Measurements from ENCODE around the gene DLG5. TPM values are rescaled to one million over a fixed set of nuclear protein-coding genes. Genes with fewer than 3 reads are reported as not detected.

Gene DLG5
- total RNA-seq, 2 experiments from 2014 or later: 4.8 to 5.0 TPM

GRCh38 chr10:77913090-77913489 is 13.5 kb downstream of the DLG5 start:
- ATAC-seq (ENCODE audit: low read depth): no peak

GRCh38 chr10:77912576-77912975 is 14.0 kb downstream of the DLG5 start:
- Mint-ChIP-seq H3K4me1 (peaks cover 4% of the 10 kb centered on the region), H3K36me3 (no peaks in the 10 kb centered on the region), H3K4me3 (no peak overlapping the region), H3K27me3 (peaks cover 22% of the 10 kb centered on the region), H3K27ac (no peak overlapping the region), H3K9me3 (no peaks in the 10 kb centered on the region)
- POLR2A ChIA-PET: no interaction called here
- ATAC-seq (ENCODE audit: low read depth) (no peak), DNase-seq (no peak)

More at GRCh38 chr10:77913090-77913489, 13.5 kb downstream of the DLG5 start:
- Mint-ChIP-seq H3K4me1 (peaks cover 4% of the 10 kb centered on the region), H3K27ac (no peak overlapping the region), H3K36me3 (no peaks in the 10 kb centered on the region), H3K4me3 (no peak overlapping the region), H3K9me3 (no peaks in the 10 kb centered on the region), H3K27me3 (peaks cover 23% of the 10 kb centered on the region)
- POLR2A ChIA-PET: no interaction called here
- no peak for DNase-seq

GRCh38 chr10:77911535-77912123 is 14.9 kb downstream of the DLG5 start:
- peaks cover 21% of the 10 kb centered on the region for H3K27me3 Mint-ChIP-seq
- H3K4me3 Mint-ChIP-seq: no peak overlapping the region
- peaks cover 4% of the 10 kb centered on the region for H3K4me1 Mint-ChIP-seq
- no peaks in the 10 kb centered on the region for H3K36me3 Mint-ChIP-seq
- DNase-seq (no peak), ATAC-seq (ENCODE audit: low read depth) (no peak)
- POLR2A ChIA-PET: no interaction called here
- no peak overlapping the region for H3K27ac Mint-ChIP-seq
- no peaks in the 10 kb centered on the region for H3K9me3 Mint-ChIP-seq

GRCh38 chr10:77910524-77911145 is 15.9 kb downstream of the DLG5 start:
- POLR2A ChIA-PET: no interaction called here
- peaks cover 21% of the 10 kb centered on the region for H3K27me3 Mint-ChIP-seq
- H3K4me3 Mint-ChIP-seq: no peak overlapping the region
- peaks cover 4% of the 10 kb centered on the region for H3K4me1 Mint-ChIP-seq
- no peaks in the 10 kb centered on the region for H3K36me3 Mint-ChIP-seq
- DNase-seq: no peak
- H3K27ac Mint-ChIP-seq: no peak overlapping the region
- no peaks in the 10 kb centered on the region for H3K9me3 Mint-ChIP-seq
- ATAC-seq (ENCODE audit: low read depth): no peak

GRCh38 chr10:77909749-77910375 is 16.7 kb downstream of the DLG5 start:
- Mint-ChIP-seq H3K27ac (no peak overlapping the region), H3K4me3 (no peak overlapping the region), H3K27me3 (peaks cover 21% of the 10 kb centered on the region), H3K36me3 (no peaks in the 10 kb centered on the region), H3K4me1 (peaks cover 4% of the 10 kb centered on the region), H3K9me3 (no peaks in the 10 kb centered on the region)
- POLR2A ChIA-PET: no interaction called here
- no peak for DNase-seq
- no peak for ATAC-seq (ENCODE audit: low read depth)

GRCh38 chr10:77909021-77909748 is 17.4 kb downstream of the DLG5 start:
- H3K36me3 Mint-ChIP-seq: no peaks in the 10 kb centered on the region
- H3K4me1 Mint-ChIP-seq: peaks cover 4% of the 10 kb centered on the region
- no peaks in the 10 kb centered on the region for H3K9me3 Mint-ChIP-seq
- DNase-seq: no peak
- no peak overlapping the region for H3K4me3 Mint-ChIP-seq
- ATAC-seq (ENCODE audit: low read depth): no peak
- POLR2A ChIA-PET: no interaction called here
- no peak overlapping the region for H3K27ac Mint-ChIP-seq
- peaks cover 21% of the 10 kb centered on the region for H3K27me3 Mint-ChIP-seq

- no peak overlapping the region for H3K4me3 Mint-ChIP-seq
- DNase-seq: no peak
These were observed 18.4 kb downstream of the DLG5 start for GRCh38 chr10:77907900-77908717.

GRCh38 chr10:77907462-77907861 is 19.1 kb downstream of the DLG5 start:
- Mint-ChIP-seq H3K4me3 (no peak overlapping the region), H3K36me3 (no peaks in the 10 kb centered on the region), H3K4me1 (peaks cover 2% of the 10 kb centered on the region), H3K27me3 (peaks cover 14% of the 10 kb centered on the region), H3K9me3 (no peaks in the 10 kb centered on the region), H3K27ac (no peak overlapping the region)
- POLR2A ChIA-PET: no interaction called here
- ATAC-seq (ENCODE audit: low read depth) (no peak), DNase-seq (no peak)

More at GRCh38 chr10:77907900-77908717, 18.4 kb downstream of the DLG5 start:
- POLR2A ChIA-PET: no interaction called here
- Mint-ChIP-seq H3K27ac (no peak overlapping the region), H3K4me1 (peaks cover 3% of the 10 kb centered on the region), H3K27me3 (peaks cover 15% of the 10 kb centered on the region), H3K36me3 (no peaks in the 10 kb centered on the region), H3K9me3 (no peaks in the 10 kb centered on the region)
- no peak for ATAC-seq (ENCODE audit: low read depth)

- DNase-seq: no peak
- Mint-ChIP-seq H3K9me3 (no peaks in the 10 kb centered on the region), H3K27me3 (peaks cover 14% of the 10 kb centered on the region), H3K4me3 (no peak overlapping the region), H3K4me1 (no peaks in the 10 kb centered on the region), H3K36me3 (no peaks in the 10 kb centered on the region), H3K27ac (no peak overlapping the region)
- POLR2A ChIA-PET: no interaction called here
- ATAC-seq (ENCODE audit: low read depth): no peak
These were observed 19.6 kb downstream of the DLG5 start for GRCh38 chr10:77906951-77907421.

- Mint-ChIP-seq H3K4me3 (no peak overlapping the region), H3K4me1 (no peaks in the 10 kb centered on the region), H3K27ac (no peak overlapping the region), H3K36me3 (no peaks in the 10 kb centered on the region), H3K9me3 (no peaks in the 10 kb centered on the region), H3K27me3 (peaks cover 8% of the 10 kb centered on the region)
- POLR2A ChIA-PET: no interaction called here
- no peak for DNase-seq
- ATAC-seq (ENCODE audit: low read depth): no peak
These were observed 20.8 kb downstream of the DLG5 start for GRCh38 chr10:77905781-77906180.

GRCh38 chr10:77905086-77905748 is 21.3 kb downstream of the DLG5 start:
- POLR2A ChIA-PET: no interaction called here
- no peak for DNase-seq
- Mint-ChIP-seq H3K4me1 (no peaks in the 10 kb centered on the region), H3K36me3 (no peaks in the 10 kb centered on the region), H3K9me3 (no peaks in the 10 kb centered on the region), H3K27ac (no peak overlapping the region), H3K4me3 (no peak overlapping the region), H3K27me3 (peaks cover 8% of the 10 kb centered on the region)
- no peak for ATAC-seq (ENCODE audit: low read depth)

- POLR2A ChIA-PET: no interaction called here
- Mint-ChIP-seq H3K27me3 (peaks cover 7% of the 10 kb centered on the region), H3K4me3 (no peak overlapping the region), H3K4me1 (no peaks in the 10 kb centered on the region), H3K27ac (no peak overlapping the region), H3K9me3 (no peaks in the 10 kb centered on the region), H3K36me3 (no peaks in the 10 kb centered on the region)
- ATAC-seq (ENCODE audit: low read depth) (no peak), DNase-seq (no peak)
These were observed 22.3 kb downstream of the DLG5 start for GRCh38 chr10:77904100-77904840.
